Right lobe of liver (tissue), 4 donors: ENCODE results near the gene TMEM125.
A peak's percentile ranks its signal among the peaks of the same experiment; 100 is the strongest.

Experiments
- CTCF ChIP-seq, 4 donors: fragments of 200-600 bp in 3 of 4; fragments of 450-650 bp in 1 of 4; IDR thresholded peaks; one replicate each; pipeline versions ENCODE4 v1.5.1 to v1.8.0; 2016 to 2022; ENCODE audit warnings: antibody characterized with exemption in 4 of 4, mild to moderate bottlenecking in 2 of 4
- POLR2A ChIP-seq: fragments of 450-650 bp; IDR thresholded peaks from one replicate; pipeline ENCODE4 v1.6.1; 2017; ENCODE audit warnings: antibody characterized with exemption, mild to moderate bottlenecking
- donor health status: DM: no; HTN: no; CAD: no.
- donor health status: DM: no; HTN: no; CAD: no.
- donor health status: DM: no; HTN: yes; CAD: no.

- peak; percentile 19 to 33 (median 28) for TF ChIP-seq CTCF (IDR thresholded peaks at IDR 0.05)
- TF ChIP-seq POLR2A = no peak
These were observed 15.6 kb downstream of the TMEM125 start, which contains the start of gene C1orf210 for GRCh38 chr1:43285269-43285990.
